Activated CD4-positive, alpha-beta T cell treated with anti-CD3 and anti-CD28 coated beads, Interleukin-10, Interleukin-2, amounts not matched to agents 100 ng/mL and 50 ng/mL, durations not matched to agents 16 hours and 8 hours (primary cell): ENCODE data around the gene LPP.

Experiments used
- DNase-seq: peaks from one replicate; pipeline ENCODE4 v3.0.0-alpha.2; 2020

The LPP gene

GRCh38 chr3:188496390-188496789, 342.4 kb downstream of the LPP start:
- no peak for DNase-seq

GRCh38 chr3:188497021-188497420, 343.1 kb downstream of the LPP start:
- no peak for DNase-seq

DNA sequence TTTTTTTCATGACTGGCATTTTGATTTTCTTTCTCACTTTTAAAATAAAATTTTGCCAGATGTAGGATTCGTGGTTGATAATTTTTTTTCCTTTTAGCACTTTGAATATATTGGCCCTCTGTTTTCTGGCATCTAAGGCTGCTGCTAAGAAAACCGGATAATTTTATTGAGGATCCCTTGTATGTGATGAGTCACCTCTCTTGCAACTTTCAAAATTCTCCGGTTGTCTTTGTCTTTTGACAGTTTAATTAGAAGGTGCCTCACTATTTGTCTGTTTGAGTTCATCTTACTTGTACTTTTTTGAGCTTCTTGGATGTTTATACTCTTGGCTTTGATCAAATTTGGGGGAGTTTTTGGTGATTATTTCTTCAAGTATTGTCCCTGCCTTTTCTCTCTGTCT, 349.7 kb downstream of the LPP start:
- DNase-seq: no peak

DNA sequence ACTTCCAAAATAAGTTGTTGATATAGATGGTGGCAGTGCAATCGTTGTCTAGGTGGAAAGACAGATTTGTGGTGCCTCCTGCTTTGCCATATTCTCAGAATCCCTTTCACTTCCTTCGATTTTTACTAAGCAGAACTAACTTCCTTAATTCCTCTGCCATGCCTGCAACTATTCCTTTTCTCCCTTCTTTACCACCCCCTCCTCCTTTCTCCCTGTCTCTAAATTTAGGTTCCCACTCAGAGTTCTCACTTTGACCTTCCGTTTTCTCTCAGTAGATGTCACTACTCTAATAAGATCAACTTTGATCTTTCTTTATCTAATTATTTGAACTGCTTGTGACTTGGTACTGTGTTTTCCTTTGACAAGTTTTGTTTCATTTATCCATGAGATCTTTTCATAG, 351.2 kb downstream of the LPP start:
- no peak for DNase-seq

- no peak for DNase-seq
Measured at GRCh38 chr3:188505911-188506310, 352.0 kb downstream of the LPP start.

GRCh38 chr3:188506446-188506845, 352.5 kb downstream of the LPP start:
- DNase-seq: no peak

DNA sequence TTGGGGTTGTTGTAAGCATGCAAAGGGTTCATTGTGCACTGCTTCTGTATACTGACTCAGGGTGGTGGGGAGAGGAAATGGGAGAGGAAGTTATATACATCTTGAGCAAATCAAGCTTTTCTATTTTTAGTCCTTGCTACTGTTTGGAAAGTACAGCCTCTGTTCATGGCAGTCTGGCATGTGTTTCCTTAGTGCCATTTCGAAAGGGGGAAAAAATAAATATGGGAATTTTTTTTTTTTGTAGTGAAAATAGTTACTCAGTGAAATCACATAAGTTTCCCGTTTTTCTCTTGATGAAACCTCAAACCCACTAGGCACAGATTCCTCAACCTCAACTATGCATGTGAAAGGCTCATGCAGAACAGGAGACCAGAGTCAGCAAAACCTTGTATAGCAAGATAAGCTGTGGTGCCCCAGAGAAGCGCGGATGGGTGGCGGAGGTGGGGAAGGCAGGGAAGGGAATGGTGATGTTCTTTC, 353.3 kb downstream of the LPP start:
- DNase-seq: no peak

DNA sequence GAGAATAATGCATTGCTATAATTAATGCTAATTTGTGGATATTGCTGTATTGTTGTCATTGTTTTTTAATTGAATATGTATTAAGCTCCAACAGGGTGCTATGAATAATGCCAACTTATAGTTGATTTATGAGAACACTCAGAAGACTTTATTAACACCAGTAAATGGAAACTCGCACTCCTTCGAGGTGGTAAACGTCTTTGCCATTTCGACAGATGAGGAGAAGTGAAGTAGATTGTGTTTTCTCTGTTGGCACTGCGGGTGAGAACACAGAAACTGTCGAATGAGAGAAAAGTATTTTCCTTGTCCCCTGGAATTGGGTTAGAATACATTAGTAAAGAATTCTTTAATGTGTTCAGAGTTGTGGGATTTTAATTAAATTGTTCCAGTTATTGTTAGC, 354.5 kb downstream of the LPP start:
- DNase-seq: no peak

DNA sequence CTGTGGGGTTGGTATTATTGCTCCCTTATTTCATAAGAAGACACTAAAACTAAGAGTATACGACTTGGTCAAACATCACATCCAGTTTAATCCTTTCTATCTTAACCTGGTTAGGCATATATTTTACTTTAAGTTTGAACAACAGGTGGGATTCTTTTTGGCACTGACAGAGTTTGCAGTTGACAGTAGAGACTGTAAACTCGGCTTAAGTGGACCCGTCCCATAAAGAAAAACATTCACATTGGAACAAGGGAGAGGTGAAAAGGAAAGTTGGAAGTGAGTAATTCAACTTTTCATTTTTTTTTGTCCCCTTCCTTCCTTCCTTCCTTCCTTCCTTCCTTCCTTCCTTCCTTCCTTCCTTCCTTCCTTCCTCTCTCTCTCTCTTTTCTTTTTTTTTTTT, 355.4 kb downstream of the LPP start:
- DNase-seq: no peak

DNA sequence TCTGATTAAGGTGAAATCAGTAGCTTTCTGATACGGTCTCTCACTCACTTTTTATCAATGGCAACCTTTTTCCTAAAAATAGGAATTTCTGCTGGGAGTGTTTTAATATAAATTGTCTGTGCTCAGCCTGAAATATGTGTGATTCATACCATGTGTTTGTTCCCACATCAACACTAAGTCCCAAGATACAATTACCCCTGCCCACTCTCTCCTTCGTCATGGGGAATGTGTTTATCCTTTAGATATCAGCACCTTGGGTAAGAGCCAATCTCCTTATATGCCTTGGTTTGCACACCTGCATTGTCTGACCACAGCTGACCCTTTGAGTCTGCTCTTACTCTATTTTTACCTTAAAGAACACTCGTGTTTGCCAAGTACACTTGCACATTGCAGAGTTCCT, 356.4 kb downstream of the LPP start:
- no peak for DNase-seq

GRCh38 chr3:188513662-188514328, 359.8 kb downstream of the LPP start:
- no peak for DNase-seq

DNA sequence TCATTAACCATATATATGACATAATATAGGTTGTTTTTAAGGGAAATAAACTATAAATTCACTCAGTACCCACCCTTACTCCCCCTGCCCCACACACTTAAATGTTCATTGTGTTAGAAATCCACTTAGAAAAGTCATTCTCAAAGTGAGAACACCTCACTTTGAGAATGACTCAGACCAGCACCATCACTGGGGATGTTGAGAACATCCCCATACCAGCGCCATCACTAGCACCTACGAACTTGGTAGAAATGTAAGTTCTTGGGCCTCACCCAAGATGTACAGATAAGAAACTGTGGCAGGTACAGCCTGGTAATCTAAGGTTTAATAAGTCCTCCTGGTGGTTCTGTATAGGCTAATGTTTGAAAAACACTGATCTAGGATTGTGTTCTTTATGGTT, 362.6 kb downstream of the LPP start:
- peak; percentile 63 for DNase-seq

- no peak for DNase-seq
Measured at GRCh38 chr3:188518416-188518815, 364.5 kb downstream of the LPP start.

DNA sequence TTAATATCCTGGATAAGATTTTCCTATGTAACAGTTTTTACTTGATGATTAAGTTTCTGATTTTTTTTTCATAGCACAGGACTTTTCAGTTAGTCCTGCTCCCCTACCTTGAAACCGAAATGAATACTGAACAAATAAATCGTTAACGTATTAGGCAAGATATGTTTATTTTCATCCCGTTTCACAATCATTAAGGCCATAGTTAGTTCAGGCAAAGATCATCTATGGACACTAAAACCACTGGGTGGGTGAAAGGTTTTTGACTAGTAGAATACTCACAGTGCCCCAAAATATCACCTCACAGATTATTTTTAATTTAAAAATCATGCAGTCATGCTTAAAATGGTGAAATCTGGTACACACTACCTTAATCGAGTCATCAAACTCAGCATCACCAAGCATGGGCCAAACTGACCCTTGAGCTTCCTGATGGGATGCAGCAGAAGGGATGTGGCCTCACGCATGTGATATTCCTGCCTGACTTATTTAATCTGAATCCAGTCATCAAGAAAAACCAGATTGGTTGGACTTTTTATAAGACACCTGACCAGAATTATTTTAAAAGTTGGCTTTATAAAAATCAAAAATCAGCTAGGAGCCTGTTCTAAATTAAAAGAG, 365.0 kb downstream of the LPP start:
- no peak for DNase-seq

DNA sequence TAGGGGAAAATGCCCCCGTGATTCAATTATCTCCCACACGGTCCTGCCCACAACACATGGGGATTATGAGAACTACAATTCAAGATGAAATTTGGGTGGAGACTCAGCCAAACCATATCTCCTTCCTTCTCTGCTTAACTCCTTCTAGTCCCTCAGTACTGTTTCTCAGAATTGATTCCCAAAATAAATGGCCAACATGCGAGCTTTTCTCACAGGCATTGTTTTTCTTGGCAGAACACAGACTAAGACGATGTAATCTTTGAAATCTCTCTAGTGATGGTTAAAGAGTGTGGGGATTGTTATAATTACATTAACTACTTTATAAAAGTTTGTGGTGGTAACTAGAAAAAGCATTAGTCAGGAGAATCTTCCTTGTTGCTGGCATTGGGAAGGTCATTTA, 366.5 kb downstream of the LPP start:
- DNase-seq: no peak

DNA sequence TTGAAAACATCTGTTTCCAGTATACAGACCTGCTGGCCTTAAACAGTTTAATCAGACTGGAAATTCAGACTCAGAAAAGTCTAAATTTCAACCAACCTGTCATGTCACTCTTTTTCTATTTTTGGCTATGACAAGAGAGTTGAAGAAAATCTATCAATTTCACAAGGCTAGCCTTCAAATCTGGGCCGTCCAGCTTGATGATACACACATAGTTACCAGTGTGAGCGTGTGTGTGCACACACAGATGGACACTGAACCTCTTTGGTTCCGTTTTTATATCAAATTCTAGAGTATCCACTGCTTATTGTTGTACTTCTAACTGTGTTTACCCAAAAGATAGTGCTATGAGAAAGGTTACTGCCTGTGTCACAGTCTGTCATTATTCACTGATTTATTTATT, 368.2 kb downstream of the LPP start:
- no peak for DNase-seq

DNA sequence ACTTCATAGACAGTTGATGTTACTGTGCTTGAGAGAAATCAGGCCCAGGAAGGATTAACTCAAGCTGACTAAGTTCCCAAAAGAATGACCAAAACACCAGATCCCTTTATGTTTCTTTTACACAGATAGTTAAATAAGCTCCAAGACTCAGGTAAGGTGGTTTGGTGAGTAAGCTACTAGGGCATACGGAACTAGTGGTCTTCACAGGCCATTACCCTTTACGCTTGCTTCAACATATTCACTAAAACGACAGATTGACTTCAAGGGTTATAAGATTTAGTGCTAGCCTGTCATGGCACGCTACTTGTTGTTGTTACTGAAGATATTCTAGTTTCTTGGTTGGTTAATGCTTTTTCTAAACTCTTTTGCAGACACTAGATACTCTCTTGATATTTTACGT, 369.3 kb downstream of the LPP start:
- DNase-seq: no peak

DNA sequence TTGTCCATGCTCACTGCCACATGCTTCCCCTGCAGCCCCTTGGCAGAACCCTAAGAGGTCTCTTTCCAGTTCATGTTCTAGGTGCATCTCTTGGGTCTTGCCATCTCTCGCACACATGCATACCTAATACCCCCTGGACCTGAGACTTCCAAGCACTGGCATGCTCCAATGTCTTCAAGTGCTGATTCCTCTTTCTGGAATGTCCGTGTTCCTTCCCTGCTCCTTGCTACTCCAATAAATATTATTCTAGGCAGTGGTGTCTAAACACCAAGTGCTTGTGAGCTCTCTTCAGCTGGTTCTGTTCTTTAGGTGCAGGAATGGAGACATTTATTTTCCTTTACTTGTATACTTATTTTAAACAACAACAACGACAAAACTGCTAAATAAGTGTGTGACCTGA, 370.1 kb downstream of the LPP start:
- no peak for DNase-seq

GRCh38 chr3:188526057-188526456, 372.1 kb downstream of the LPP start:
- no peak for DNase-seq

GRCh38 chr3:188527389-188527788, 373.4 kb downstream of the LPP start:
- no peak for DNase-seq

DNA sequence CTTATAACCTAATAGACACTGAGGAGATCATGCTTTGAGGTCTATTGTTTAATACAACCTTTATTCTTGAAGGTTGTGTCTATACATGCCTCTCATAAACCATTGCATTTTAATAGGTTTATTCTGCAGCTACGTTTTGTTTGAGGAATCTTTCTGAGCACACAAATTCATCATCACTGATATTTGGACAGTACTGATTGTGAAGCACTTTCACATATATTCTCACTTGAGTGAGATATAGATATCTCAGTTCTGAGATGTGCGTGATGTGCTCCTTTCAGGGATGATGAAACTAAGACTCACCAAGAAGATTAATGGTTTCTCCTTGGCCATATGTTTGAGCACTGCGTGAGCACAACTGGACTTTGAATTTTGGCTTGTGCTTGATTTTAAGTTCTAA, 374.4 kb downstream of the LPP start:
- DNase-seq: no peak

DNA sequence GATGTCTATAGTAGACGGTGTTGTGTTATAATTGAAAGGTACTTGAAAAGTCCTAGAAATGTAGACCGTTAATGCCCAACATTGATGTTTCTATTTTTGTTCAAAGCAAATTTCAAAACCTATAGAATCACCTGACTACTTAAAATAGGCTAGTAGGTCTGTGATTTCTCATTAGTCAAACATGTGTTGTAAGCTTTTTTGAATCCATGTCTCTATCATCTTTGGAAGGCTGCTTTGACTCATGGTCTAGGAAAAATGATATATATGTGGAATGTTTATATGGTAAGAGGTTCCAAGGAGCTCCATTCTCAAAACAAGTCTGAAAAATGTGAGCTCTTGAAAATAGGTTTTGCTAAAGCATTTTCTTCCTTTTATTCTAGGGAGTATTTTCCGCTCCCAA, 375.3 kb downstream of the LPP start:
- DNase-seq: no peak

GRCh38 chr3:188530226-188530625, 376.3 kb downstream of the LPP start:
- DNase-seq: no peak

DNA sequence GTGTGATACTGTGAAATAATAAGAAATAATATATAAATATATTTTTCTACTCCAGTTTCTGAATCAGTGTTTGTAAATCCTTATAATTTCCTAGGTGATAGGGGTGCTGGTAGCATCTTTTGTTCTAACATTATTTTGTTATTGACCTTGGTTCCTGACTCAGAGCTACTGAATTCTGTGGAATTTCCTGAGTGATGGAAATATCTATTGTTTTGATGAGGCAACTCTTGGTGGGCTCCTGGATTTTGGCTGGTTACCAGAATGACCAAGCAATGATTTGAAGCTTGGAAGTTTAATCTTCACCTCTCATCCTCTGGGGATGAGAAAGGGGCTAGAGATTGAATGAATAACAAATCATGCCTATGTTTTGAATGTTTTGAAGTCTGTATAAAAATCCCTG, 377.3 kb downstream of the LPP start:
- DNase-seq: no peak

- no peak for DNase-seq
Measured at GRCh38 chr3:188533172-188533571, 379.2 kb downstream of the LPP start.
